Memory B cell (primary cell): ENCODE measurements around the gene PRX.
"Not testable (repeated sequence)": the region's sequence is repeated elsewhere in the genome, so short reads cannot be mapped to it uniquely, and the experiment has no call there.

ENCODE experiments used
- ATAC-seq: fragments of 150-1000 bp; cut with Tn5 transposase; 2 replicates; pipeline ENCODE4 v1.10.0; 2021; ENCODE audit warnings: low read depth, mild to moderate bottlenecking, moderate library complexity
- DNase-seq, 2 donors: peaks; one replicate each; pipeline ENCODE4 v3.0.0; 2022; ENCODE audit warnings: low spot score in 2 of 2
- H3K27ac Mint-ChIP-seq: one replicate; pipeline ENCODE4 v1.8.0; 2022; ENCODE audit warnings: mild to moderate bottlenecking, moderate library complexity, mixed read lengths
- H3K27me3 Mint-ChIP-seq: one replicate; pipeline ENCODE4 v1.8.0; 2022; ENCODE audit warnings: mixed read lengths
- H3K36me3 Mint-ChIP-seq: one replicate; pipeline ENCODE4 v1.8.0; 2022; ENCODE audit warnings: mild to moderate bottlenecking, mixed read lengths
- H3K4me1 Mint-ChIP-seq: one replicate; pipeline ENCODE4 v1.8.0; 2022; ENCODE audit warnings: mixed read lengths
- H3K4me3 Mint-ChIP-seq: one replicate; pipeline ENCODE4 v1.8.0; 2022; ENCODE audit warnings: mild to moderate bottlenecking, moderate library complexity, mixed read lengths
- H3K9me3 Mint-ChIP-seq: one replicate; pipeline ENCODE4 v1.8.0; 2022; ENCODE audit warnings: mixed read lengths

PRX gene

GRCh38 chr19:40413291-40413845, at the start of gene PRX:
Gene PRX (minus strand): TSS chr19:40413378. CDS start chr19:40407932, 5,446 bp downstream.
- Mint-ChIP-seq H3K36me3 (no peaks in the 10 kb centered on the region), H3K27ac (no peak within 1 kb of the TSS), H3K4me1 (peaks cover 22% of the 10 kb centered on the region), H3K9me3 (no peaks in the 10 kb centered on the region), H3K4me3 (no peak within 1 kb of the TSS), H3K27me3 (no peaks in the 10 kb centered on the region)
- DNase-seq (no peak), ATAC-seq (no peak)

GRCh38 chr19:40461669-40462221, 48.6 kb upstream of the PRX start:
- H3K9me3 Mint-ChIP-seq = no peaks in the 10 kb centered on the region
- peak overlapping the region; percentile 6 for H3K4me3 Mint-ChIP-seq
- DNase-seq (peak in 1 of 2 donors; percentile 23), ATAC-seq (no peak)
- no peak overlapping the region for H3K27ac Mint-ChIP-seq
- peaks cover 6% of the 10 kb centered on the region for H3K27me3 Mint-ChIP-seq
- H3K36me3 Mint-ChIP-seq = peaks cover 4% of the 10 kb centered on the region
- peaks cover 29% of the 10 kb centered on the region for H3K4me1 Mint-ChIP-seq

GRCh38 chr19:40460185-40460584, 47.0 kb upstream of the PRX start:
- Mint-ChIP-seq H3K4me3 (no peak overlapping the region), H3K9me3 (no peaks in the 10 kb centered on the region), H3K36me3 (peaks cover under 1% of the 10 kb centered on the region), H3K27me3 (no peaks in the 10 kb centered on the region), H3K4me1 (peaks cover 16% of the 10 kb centered on the region), H3K27ac (no peak overlapping the region)
- ATAC-seq (no peak), DNase-seq (no peak)

GRCh38 chr19:40458597-40458974, 45.4 kb upstream of the PRX start:
- Mint-ChIP-seq H3K9me3 (no peaks in the 10 kb centered on the region), H3K27me3 (no peaks in the 10 kb centered on the region), H3K4me1 (peaks cover 12% of the 10 kb centered on the region), H3K4me3 (no peak overlapping the region), H3K36me3 (peaks cover 2% of the 10 kb centered on the region), H3K27ac (no peak overlapping the region)
- DNase-seq = no peak
- no peak for ATAC-seq

GRCh38 chr19:40457953-40458596, 44.9 kb upstream of the PRX start:
- no peak overlapping the region for H3K27ac Mint-ChIP-seq
- H3K4me3 Mint-ChIP-seq = no peak overlapping the region
- DNase-seq (no peak), ATAC-seq (no peak)
- no peaks in the 10 kb centered on the region for H3K27me3 Mint-ChIP-seq
- peaks cover 10% of the 10 kb centered on the region for H3K4me1 Mint-ChIP-seq
- H3K36me3 Mint-ChIP-seq = peaks cover 2% of the 10 kb centered on the region
- H3K9me3 Mint-ChIP-seq = no peaks in the 10 kb centered on the region

GRCh38 chr19:40457048-40457447, 43.9 kb upstream of the PRX start:
- ATAC-seq (no peak), DNase-seq (no peak)
- Mint-ChIP-seq H3K9me3 (no peaks in the 10 kb centered on the region), H3K27me3 (no peaks in the 10 kb centered on the region), H3K4me1 (peaks cover 8% of the 10 kb centered on the region), H3K4me3 (no peak overlapping the region), H3K27ac (no peak overlapping the region), H3K36me3 (peaks cover 2% of the 10 kb centered on the region)

- not testable (repeated sequence) for DNase-seq, H3K27ac Mint-ChIP-seq, H3K9me3 Mint-ChIP-seq, H3K4me3 Mint-ChIP-seq, H3K36me3 Mint-ChIP-seq, H3K27me3 Mint-ChIP-seq, ATAC-seq, H3K4me1 Mint-ChIP-seq
These were observed 40.8 kb upstream of the PRX start for GRCh38 chr19:40453943-40454342.

- ATAC-seq (no peak), DNase-seq (no peak)
- Mint-ChIP-seq H3K27ac (no peak overlapping the region), H3K4me3 (no peak overlapping the region), H3K27me3 (no peaks in the 10 kb centered on the region), H3K4me1 (no peaks in the 10 kb centered on the region), H3K9me3 (no peaks in the 10 kb centered on the region), H3K36me3 (peaks cover 6% of the 10 kb centered on the region)
These were observed 40.1 kb upstream of the PRX start for GRCh38 chr19:40453151-40453735.

- no peak overlapping the region for H3K27ac Mint-ChIP-seq
- H3K27me3 Mint-ChIP-seq = no peaks in the 10 kb centered on the region
- ATAC-seq (no peak), DNase-seq (no peak)
- no peaks in the 10 kb centered on the region for H3K9me3 Mint-ChIP-seq
- no peaks in the 10 kb centered on the region for H3K4me1 Mint-ChIP-seq
- peaks cover 6% of the 10 kb centered on the region for H3K36me3 Mint-ChIP-seq
- no peak overlapping the region for H3K4me3 Mint-ChIP-seq
These were observed 38.8 kb upstream of the PRX start for GRCh38 chr19:40452016-40452415.

GRCh38 chr19:40450664-40451063, 37.5 kb upstream of the PRX start:
- DNase-seq = no peak
- Mint-ChIP-seq H3K4me3 (no peak overlapping the region), H3K36me3 (peaks cover 6% of the 10 kb centered on the region), H3K9me3 (no peaks in the 10 kb centered on the region), H3K4me1 (no peaks in the 10 kb centered on the region), H3K27me3 (no peaks in the 10 kb centered on the region), H3K27ac (no peak overlapping the region)
- ATAC-seq = no peak

GRCh38 chr19:40449506-40449905, 36.3 kb upstream of the PRX start:
- DNase-seq = no peak
- ATAC-seq = no peak
- no peak overlapping the region for H3K4me3 Mint-ChIP-seq
- H3K27ac Mint-ChIP-seq = no peak overlapping the region
- H3K4me1 Mint-ChIP-seq = peaks cover 4% of the 10 kb centered on the region
- no peaks in the 10 kb centered on the region for H3K9me3 Mint-ChIP-seq
- H3K27me3 Mint-ChIP-seq = no peaks in the 10 kb centered on the region
- peaks cover 4% of the 10 kb centered on the region for H3K36me3 Mint-ChIP-seq

- H3K27ac Mint-ChIP-seq = peak overlapping the region; percentile 13
- H3K4me3 Mint-ChIP-seq = no peak overlapping the region
- no peak for ATAC-seq
These were observed 33.1 kb upstream of the PRX start for GRCh38 chr19:40446263-40446784.

GRCh38 chr19:40445780-40446262, 32.6 kb upstream of the PRX start:
- DNase-seq (no peak), ATAC-seq (no peak)
- Mint-ChIP-seq H3K4me3 (peak overlapping the region; percentile 54), H3K36me3 (peaks cover 10% of the 10 kb centered on the region), H3K9me3 (no peaks in the 10 kb centered on the region), H3K27ac (no peak overlapping the region), H3K4me1 (peaks cover 15% of the 10 kb centered on the region), H3K27me3 (no peaks in the 10 kb centered on the region)

More at GRCh38 chr19:40446263-40446784, 33.1 kb upstream of the PRX start:
- no peaks in the 10 kb centered on the region for H3K27me3 Mint-ChIP-seq
- peaks cover 15% of the 10 kb centered on the region for H3K4me1 Mint-ChIP-seq
- DNase-seq = no peak
- no peaks in the 10 kb centered on the region for H3K9me3 Mint-ChIP-seq
- peaks cover 8% of the 10 kb centered on the region for H3K36me3 Mint-ChIP-seq

GRCh38 chr19:40444825-40445312, 31.7 kb upstream of the PRX start:
- peak overlapping the region; percentile 93 for H3K27ac Mint-ChIP-seq
- no peaks in the 10 kb centered on the region for H3K9me3 Mint-ChIP-seq
- H3K4me1 Mint-ChIP-seq = peaks cover 15% of the 10 kb centered on the region
- DNase-seq (no peak), ATAC-seq (no peak)
- no peaks in the 10 kb centered on the region for H3K27me3 Mint-ChIP-seq
- peaks cover 11% of the 10 kb centered on the region for H3K36me3 Mint-ChIP-seq
- peak overlapping the region; percentile 99 for H3K4me3 Mint-ChIP-seq
